ENCODE results near the gene CASS4. TPM values are rescaled to one million over a fixed set of nuclear protein-coding genes. Genes with fewer than 3 reads are reported as not detected.

The CASS4 gene, protein sequence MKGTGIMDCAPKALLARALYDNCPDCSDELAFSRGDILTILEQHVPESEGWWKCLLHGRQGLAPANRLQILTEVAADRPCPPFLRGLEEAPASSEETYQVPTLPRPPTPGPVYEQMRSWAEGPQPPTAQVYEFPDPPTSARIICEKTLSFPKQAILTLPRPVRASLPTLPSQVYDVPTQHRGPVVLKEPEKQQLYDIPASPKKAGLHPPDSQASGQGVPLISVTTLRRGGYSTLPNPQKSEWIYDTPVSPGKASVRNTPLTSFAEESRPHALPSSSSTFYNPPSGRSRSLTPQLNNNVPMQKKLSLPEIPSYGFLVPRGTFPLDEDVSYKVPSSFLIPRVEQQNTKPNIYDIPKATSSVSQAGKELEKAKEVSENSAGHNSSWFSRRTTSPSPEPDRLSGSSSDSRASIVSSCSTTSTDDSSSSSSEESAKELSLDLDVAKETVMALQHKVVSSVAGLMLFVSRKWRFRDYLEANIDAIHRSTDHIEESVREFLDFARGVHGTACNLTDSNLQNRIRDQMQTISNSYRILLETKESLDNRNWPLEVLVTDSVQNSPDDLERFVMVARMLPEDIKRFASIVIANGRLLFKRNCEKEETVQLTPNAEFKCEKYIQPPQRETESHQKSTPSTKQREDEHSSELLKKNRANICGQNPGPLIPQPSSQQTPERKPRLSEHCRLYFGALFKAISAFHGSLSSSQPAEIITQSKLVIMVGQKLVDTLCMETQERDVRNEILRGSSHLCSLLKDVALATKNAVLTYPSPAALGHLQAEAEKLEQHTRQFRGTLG
- 0.13 TPM in 1 of 2 replicates, not detected in the other for total RNA-seq

DNA sequence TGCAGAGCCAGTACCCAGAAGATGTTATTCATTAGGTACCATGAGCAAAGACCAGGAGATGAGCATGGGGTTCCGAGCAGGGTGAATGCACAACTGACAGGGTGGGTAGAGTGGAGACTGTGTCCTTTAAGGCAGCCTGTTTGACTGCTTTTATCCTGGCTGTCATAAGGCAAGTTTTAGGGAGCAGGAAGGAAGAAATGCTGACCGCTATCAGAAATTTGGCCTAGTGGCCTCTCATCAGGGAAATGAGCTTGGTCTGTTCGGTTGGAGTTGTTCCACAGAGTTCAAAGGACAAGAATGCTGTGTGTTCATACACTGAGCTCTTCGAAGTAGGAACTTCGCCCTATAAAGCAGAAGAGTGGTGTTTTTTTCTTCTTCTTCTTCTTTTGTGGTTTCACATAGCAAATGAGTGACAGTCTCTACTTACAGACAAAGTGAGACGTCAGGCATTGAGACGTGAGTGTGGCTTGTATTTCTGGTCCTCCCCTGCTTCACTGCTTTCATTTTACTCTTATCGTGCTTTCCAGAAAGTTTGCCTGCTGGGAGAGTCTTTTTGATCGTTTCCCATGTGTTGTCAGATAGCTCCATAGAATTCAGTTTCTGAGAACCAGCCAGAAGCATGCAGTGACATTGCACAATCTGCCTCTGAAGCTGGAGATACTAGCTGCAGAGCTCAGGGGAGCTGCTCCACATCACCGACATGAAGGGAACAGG, at the start of gene CASS4:
Gene CASS4 (plus strand): TSS at position 502 of the 714 bp plus-strand sequence. CDS start 199 bp downstream, at position 701.
- no peak for DNase-seq (ENCODE audit: low read depth)
- H3K27me3 ChIP-seq (ENCODE audit: control insufficient read depth, insufficient read depth, low read length), result no peaks in the 10 kb centered on the region
- TF ChIP-seq, protein P1, sequence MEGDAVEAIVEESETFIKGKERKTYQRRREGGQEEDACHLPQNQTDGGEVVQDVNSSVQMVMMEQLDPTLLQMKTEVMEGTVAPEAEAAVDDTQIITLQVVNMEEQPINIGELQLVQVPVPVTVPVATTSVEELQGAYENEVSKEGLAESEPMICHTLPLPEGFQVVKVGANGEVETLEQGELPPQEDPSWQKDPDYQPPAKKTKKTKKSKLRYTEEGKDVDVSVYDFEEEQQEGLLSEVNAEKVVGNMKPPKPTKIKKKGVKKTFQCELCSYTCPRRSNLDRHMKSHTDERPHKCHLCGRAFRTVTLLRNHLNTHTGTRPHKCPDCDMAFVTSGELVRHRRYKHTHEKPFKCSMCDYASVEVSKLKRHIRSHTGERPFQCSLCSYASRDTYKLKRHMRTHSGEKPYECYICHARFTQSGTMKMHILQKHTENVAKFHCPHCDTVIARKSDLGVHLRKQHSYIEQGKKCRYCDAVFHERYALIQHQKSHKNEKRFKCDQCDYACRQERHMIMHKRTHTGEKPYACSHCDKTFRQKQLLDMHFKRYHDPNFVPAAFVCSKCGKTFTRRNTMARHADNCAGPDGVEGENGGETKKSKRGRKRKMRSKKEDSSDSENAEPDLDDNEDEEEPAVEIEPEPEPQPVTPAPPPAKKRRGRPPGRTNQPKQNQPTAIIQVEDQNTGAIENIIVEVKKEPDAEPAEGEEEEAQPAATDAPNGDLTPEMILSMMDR (IDR thresholded peaks at IDR 0.05; ENCODE audit: insufficient read depth, low read length, severe bottlenecking), result no peak
- no peak for FAIRE-seq
- no peak within 1 kb of the TSS for H3K4me3 ChIP-seq (ENCODE audit: low read depth, low read length)
- peaks cover 2% of the 10 kb centered on the region for H3K36me3 ChIP-seq (ENCODE audit: control insufficient read depth, insufficient read depth, low read length)

- no peaks in the 10 kb centered on the region for H3K27me3 ChIP-seq (ENCODE audit: control insufficient read depth, insufficient read depth, low read length)
- no peak for DNase-seq (ENCODE audit: low read depth)
- TF ChIP-seq, protein P1 (IDR thresholded peaks at IDR 0.05; ENCODE audit: insufficient read depth, low read length, severe bottlenecking), result no peak
- no peak for FAIRE-seq
- H3K36me3 ChIP-seq (ENCODE audit: control insufficient read depth, insufficient read depth, low read length), result peaks cover 4% of the 10 kb centered on the region
- no peak overlapping the region for H3K4me3 ChIP-seq (ENCODE audit: low read depth, low read length)
Observed at GRCh38 chr20:56362833-56363413, 49.1 kb upstream of the CASS4 start.

DNA sequence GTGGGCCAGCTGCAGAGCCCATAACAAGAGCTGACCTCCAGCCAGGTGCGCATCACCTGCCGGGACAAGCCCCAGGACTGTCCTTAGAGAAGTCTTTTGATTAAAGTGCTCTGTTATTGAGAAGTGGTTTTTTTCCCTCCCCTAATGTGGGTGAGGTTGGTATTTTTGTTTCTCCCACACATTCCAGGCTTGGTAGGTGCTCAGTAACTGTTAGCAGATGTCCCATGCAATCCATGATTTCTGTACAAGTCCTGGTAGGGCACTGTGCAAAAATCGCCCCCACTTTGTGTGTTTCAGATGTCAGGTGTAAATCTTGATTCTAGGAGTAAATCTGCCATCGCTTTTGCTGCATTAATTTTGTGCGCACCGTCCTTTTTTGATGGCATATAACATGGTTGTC, 48.6 kb upstream of the CASS4 start:
- no peak for DNase-seq (ENCODE audit: low read depth)
- TF ChIP-seq, protein P1 (IDR thresholded peaks at IDR 0.05; ENCODE audit: insufficient read depth, low read length, severe bottlenecking), result no peak
- peaks cover 4% of the 10 kb centered on the region for H3K36me3 ChIP-seq (ENCODE audit: control insufficient read depth, insufficient read depth, low read length)
- no peaks in the 10 kb centered on the region for H3K27me3 ChIP-seq (ENCODE audit: control insufficient read depth, insufficient read depth, low read length)
- FAIRE-seq, result no peak
- no peak overlapping the region for H3K4me3 ChIP-seq (ENCODE audit: low read depth, low read length)

GRCh38 chr20:56368351-56369134, 43.5 kb upstream of the CASS4 start:
- TF ChIP-seq, protein P1 (IDR thresholded peaks at IDR 0.05; ENCODE audit: insufficient read depth, low read length, severe bottlenecking), result no peak
- Histone ChIP-seq H3K36me3 (ENCODE audit: control insufficient read depth, insufficient read depth, low read length) (peaks cover 5% of the 10 kb centered on the region), H3K4me3 (ENCODE audit: low read depth, low read length) (no peak overlapping the region), H3K27me3 (ENCODE audit: control insufficient read depth, insufficient read depth, low read length) (no peaks in the 10 kb centered on the region)
- FAIRE-seq, result no peak
- no peak for DNase-seq (ENCODE audit: low read depth)

DNA sequence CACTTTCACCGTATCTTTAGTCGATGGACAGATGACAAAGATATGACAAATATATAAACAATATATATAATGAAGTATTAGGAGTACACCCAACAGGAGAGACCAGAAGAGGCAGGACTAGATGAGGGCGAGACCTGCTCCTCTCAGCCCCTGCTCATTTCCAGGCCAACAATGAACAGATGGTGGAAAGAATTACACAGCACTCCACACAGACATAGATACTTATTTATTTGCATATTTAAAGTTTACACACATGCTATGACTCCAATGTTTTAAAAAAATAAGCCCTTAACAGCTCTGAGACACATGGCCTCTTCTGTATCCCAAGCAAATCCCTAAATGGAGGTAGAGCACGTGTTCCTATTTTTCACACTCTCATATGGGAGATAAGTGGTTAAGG, 42.9 kb upstream of the CASS4 start:
- Histone ChIP-seq H3K36me3 (ENCODE audit: control insufficient read depth, insufficient read depth, low read length) (peaks cover 5% of the 10 kb centered on the region), H3K4me3 (ENCODE audit: low read depth, low read length) (no peak overlapping the region), H3K27me3 (ENCODE audit: control insufficient read depth, insufficient read depth, low read length) (no peaks in the 10 kb centered on the region)
- FAIRE-seq, result no peak
- no peak for DNase-seq (ENCODE audit: low read depth)
- TF ChIP-seq, protein P1 (IDR thresholded peaks at IDR 0.05; ENCODE audit: insufficient read depth, low read length, severe bottlenecking), result no peak
